ENCODE measurements around the gene PCSK6. TPM values are rescaled to one million over a fixed set of nuclear protein-coding genes. Genes with fewer than 3 reads are reported as not detected.

The PCSK6 gene
- total RNA-seq, 1 experiment from 2014 or later = 10.6 TPM

DNA sequence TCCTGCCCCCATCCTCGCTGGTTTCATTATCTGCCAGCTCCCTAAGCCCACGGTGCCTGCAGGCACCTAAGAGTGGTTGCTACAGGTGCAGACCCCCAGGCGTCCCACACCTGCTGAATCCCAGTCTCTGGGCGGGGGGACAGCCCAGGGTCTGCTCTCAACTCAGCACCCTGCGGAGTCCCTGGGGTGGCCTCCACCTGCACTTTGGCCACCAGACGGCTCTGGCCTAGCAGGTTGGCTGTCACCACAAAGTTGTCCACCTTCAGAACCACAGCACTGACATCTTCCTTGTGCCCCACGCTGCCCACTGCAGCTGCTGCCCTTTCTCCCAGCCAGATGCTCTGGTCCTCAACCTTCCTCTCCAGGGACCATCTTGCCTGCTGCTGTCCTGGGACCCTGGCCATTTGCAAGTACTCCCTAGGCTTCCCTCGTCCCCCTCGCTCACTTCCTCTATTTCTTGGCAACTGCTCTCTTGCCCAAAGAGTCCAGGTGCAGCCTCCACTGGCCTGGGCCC is 159.6 kb downstream of the PCSK6 start:
- TF ChIP-seq SIN3A (IDR thresholded peaks at IDR 0.05; ENCODE audit: borderline replicate concordance, insufficient read depth, low read depth, low read length) = no peak
- TF ChIP-seq POLR2AphosphoS5 (IDR thresholded peaks at IDR 0.05; ENCODE audit: low read depth, low read length) = no peak
- TF ChIP-seq, protein P1, sequence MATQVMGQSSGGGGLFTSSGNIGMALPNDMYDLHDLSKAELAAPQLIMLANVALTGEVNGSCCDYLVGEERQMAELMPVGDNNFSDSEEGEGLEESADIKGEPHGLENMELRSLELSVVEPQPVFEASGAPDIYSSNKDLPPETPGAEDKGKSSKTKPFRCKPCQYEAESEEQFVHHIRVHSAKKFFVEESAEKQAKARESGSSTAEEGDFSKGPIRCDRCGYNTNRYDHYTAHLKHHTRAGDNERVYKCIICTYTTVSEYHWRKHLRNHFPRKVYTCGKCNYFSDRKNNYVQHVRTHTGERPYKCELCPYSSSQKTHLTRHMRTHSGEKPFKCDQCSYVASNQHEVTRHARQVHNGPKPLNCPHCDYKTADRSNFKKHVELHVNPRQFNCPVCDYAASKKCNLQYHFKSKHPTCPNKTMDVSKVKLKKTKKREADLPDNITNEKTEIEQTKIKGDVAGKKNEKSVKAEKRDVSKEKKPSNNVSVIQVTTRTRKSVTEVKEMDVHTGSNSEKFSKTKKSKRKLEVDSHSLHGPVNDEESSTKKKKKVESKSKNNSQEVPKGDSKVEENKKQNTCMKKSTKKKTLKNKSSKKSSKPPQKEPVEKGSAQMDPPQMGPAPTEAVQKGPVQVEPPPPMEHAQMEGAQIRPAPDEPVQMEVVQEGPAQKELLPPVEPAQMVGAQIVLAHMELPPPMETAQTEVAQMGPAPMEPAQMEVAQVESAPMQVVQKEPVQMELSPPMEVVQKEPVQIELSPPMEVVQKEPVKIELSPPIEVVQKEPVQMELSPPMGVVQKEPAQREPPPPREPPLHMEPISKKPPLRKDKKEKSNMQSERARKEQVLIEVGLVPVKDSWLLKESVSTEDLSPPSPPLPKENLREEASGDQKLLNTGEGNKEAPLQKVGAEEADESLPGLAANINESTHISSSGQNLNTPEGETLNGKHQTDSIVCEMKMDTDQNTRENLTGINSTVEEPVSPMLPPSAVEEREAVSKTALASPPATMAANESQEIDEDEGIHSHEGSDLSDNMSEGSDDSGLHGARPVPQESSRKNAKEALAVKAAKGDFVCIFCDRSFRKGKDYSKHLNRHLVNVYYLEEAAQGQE (IDR thresholded peaks at IDR 0.05; ENCODE audit: insufficient read depth in 1 of 2, low read depth in 2 of 2, low read length in 1 of 2) = no peak
- TF ChIP-seq TCF7L2 (IDR thresholded peaks at IDR 0.05; ENCODE audit: low read depth, low read length) = no peak
- TF ChIP-seq CTCF (IDR thresholded peaks at IDR 0.05) = no peak
- no TSS peak for BruUV-seq (replicated peaks)
- intact Hi-C loops (cut with micrococcal nuclease; ENCODE audit: unreplicated experiment) (no loop called here), in situ Hi-C loops (cut with HindIII; ENCODE audit: low pct_unique_long_range_greater_than_20kb, low sequenced_read_pairs) (no loop called here)
- H3K27me3 ChIP-seq (ENCODE audit: control insufficient read depth, insufficient read depth, low read length) = no peaks in the 10 kb centered on the region
- no peak overlapping the region for H3K4me3 ChIP-seq (ENCODE audit: low read depth in 2 of 2, low read length in 2 of 2)
- ChIA-PET CTCF (no interaction called here), POLR2A (no interaction called here)
- no peaks in the 10 kb centered on the region for H3K4me1 ChIP-seq (ENCODE audit: control insufficient read depth, insufficient read depth, low read length)
- peaks cover 3% of the 10 kb centered on the region; the same call in 1 of the 2 replicates for H3K36me3 ChIP-seq (ENCODE audit: control insufficient read depth, insufficient read depth, low read length)
- no peak for ATAC-seq
- H3K27ac ChIP-seq (ENCODE audit: low read length) = no peak overlapping the region
- no peaks in the 10 kb centered on the region for H3K9me3 ChIP-seq (ENCODE audit: control insufficient read depth, insufficient read depth, low read depth, low read length)
- DNase-seq (ENCODE audit: low read depth, low spot score) = no peak

DNA sequence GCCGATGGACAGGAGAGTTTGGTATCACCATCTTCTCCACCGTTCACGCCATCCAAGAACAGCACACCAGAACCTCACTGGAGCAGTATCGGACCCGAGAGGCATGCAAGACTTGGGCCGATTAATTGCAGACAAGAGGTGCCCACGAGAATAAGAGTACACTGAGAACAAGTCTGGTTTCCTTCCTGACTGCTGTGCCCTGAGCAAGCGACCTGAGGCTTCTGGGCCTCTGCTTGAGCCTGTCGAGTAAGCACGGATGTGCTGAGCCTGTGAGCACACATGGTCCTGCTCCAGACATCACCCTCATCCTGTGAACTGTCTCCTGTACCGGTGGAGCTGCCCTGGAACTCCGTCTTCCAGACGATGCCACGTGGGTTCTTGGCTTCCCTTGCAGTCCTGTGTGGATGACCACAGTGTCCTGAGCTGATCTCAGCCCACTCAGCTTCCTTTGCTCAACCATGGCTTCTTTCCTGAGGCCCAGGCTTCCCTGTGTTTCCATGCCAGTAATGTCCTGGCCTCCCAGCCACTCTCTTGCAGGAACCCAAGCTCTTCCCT is 160.1 kb downstream of the PCSK6 start:
- ATAC-seq (no peak), DNase-seq (ENCODE audit: low read depth, low spot score) (no peak)
- H3K27ac ChIP-seq (ENCODE audit: low read length) = no peak overlapping the region
- no peaks in the 10 kb centered on the region for H3K9me3 ChIP-seq (ENCODE audit: control insufficient read depth, insufficient read depth, low read depth, low read length)
- POLR2A ChIA-PET = no interaction called here
- TF ChIP-seq SIN3A (IDR thresholded peaks at IDR 0.05; ENCODE audit: borderline replicate concordance, insufficient read depth, low read depth, low read length) = no peak
- TF ChIP-seq, protein P1 (IDR thresholded peaks at IDR 0.05; ENCODE audit: insufficient read depth in 1 of 2, low read depth in 2 of 2, low read length in 1 of 2) = no peak
- no peak for TF ChIP-seq CTCF (IDR thresholded peaks at IDR 0.05)
- no peak for TF ChIP-seq TCF7L2 (IDR thresholded peaks at IDR 0.05; ENCODE audit: low read depth, low read length)
- no peak for TF ChIP-seq POLR2AphosphoS5 (IDR thresholded peaks at IDR 0.05; ENCODE audit: low read depth, low read length)
- intact Hi-C loops (cut with micrococcal nuclease; ENCODE audit: unreplicated experiment) (no loop called here), in situ Hi-C loops (cut with HindIII; ENCODE audit: low pct_unique_long_range_greater_than_20kb, low sequenced_read_pairs) (no loop called here)
- CTCF ChIA-PET = no interaction called here
- no peaks in the 10 kb centered on the region for H3K27me3 ChIP-seq (ENCODE audit: control insufficient read depth, insufficient read depth, low read length)
- no peaks in the 10 kb centered on the region; the same call in 1 of the 2 replicates for H3K36me3 ChIP-seq (ENCODE audit: control insufficient read depth, insufficient read depth, low read length)
- BruUV-seq (replicated peaks) = no TSS peak
- no peak overlapping the region for H3K4me3 ChIP-seq (ENCODE audit: low read depth in 2 of 2, low read length in 2 of 2)
- H3K4me1 ChIP-seq (ENCODE audit: control insufficient read depth, insufficient read depth, low read length) = no peaks in the 10 kb centered on the region

Data from Panc1 (cell line).